Glutamatergic neuron (in vitro differentiated cells): ENCODE results near the gene C18orf32. TPM values are rescaled to one million over a fixed set of nuclear protein-coding genes. Genes with fewer than 3 reads are reported as not detected.

ENCODE experiments used
- DNase-seq: peaks from one replicate; pipeline ENCODE4 v3.0.0; 2022
- H3K27ac Mint-ChIP-seq: one replicate; pipeline ENCODE4 v1.8.0; 2020; ENCODE audit warnings: mild to moderate bottlenecking, mixed read lengths, inconsistent platforms; ENCODE audit not compliant: unreplicated experiment
- H3K27me3 Mint-ChIP-seq: one replicate; pipeline ENCODE4 v1.8.0; 2020; ENCODE audit warnings: mild to moderate bottlenecking, moderate library complexity, mixed read lengths, inconsistent platforms; ENCODE audit not compliant: unreplicated experiment
- H3K36me3 Mint-ChIP-seq: one replicate; pipeline ENCODE4 v1.8.0; 2020; ENCODE audit warnings: mild to moderate bottlenecking, mixed read lengths, inconsistent platforms; ENCODE audit not compliant: unreplicated experiment
- H3K4me1 Mint-ChIP-seq: one replicate; pipeline ENCODE4 v1.8.0; 2020; ENCODE audit warnings: mild to moderate bottlenecking, low read depth, mixed read lengths, inconsistent platforms; ENCODE audit not compliant: unreplicated experiment
- H3K4me3 Mint-ChIP-seq: one replicate; pipeline ENCODE4 v1.8.0; 2020; ENCODE audit warnings: mild to moderate bottlenecking, mixed read lengths, inconsistent platforms; ENCODE audit not compliant: unreplicated experiment
- H3K9me3 Mint-ChIP-seq: one replicate; pipeline ENCODE4 v1.8.0; 2020; ENCODE audit warnings: mild to moderate bottlenecking, moderate library complexity, mixed read lengths, inconsistent platforms; ENCODE audit not compliant: unreplicated experiment
- long read RNA-seq: library from polyadenylated mRNA; unstranded; transcript quantifications from one replicate; pipeline ENCODE4 v2.0.0, GENCODE V29; 2020; ENCODE audit not compliant: unreplicated experiment
- total RNA-seq: library from RNA; stranded (reverse); fragmentation: NEBNext Ultra II Directional; extraction: Animal tissue kit (Norgen Biotek cat#: 25700); gene quantifications from one replicate; pipeline ENCODE4 v1.2.1, GENCODE V29; 2021; ENCODE audit not compliant: unreplicated experiment
- TF ChIP-seq, protein P1 (sequence below): fragments of 200-600 bp; sonication (generic); IDR thresholded peaks from one replicate; pipeline ENCODE4 v1.5.0; 2021; ENCODE audit not compliant: partially characterized antibody, unreplicated experiment

C18orf32 gene
- 122 TPM for total RNA-seq
- long read RNA-seq, full-length matches to known transcripts = 183 of 191 reads
- long read RNA-seq, partial matches to known transcripts = 4 of 191 reads
- long read RNA-seq, other reads (novel, unspliced or antisense) = 4 of 191 reads

DNA sequence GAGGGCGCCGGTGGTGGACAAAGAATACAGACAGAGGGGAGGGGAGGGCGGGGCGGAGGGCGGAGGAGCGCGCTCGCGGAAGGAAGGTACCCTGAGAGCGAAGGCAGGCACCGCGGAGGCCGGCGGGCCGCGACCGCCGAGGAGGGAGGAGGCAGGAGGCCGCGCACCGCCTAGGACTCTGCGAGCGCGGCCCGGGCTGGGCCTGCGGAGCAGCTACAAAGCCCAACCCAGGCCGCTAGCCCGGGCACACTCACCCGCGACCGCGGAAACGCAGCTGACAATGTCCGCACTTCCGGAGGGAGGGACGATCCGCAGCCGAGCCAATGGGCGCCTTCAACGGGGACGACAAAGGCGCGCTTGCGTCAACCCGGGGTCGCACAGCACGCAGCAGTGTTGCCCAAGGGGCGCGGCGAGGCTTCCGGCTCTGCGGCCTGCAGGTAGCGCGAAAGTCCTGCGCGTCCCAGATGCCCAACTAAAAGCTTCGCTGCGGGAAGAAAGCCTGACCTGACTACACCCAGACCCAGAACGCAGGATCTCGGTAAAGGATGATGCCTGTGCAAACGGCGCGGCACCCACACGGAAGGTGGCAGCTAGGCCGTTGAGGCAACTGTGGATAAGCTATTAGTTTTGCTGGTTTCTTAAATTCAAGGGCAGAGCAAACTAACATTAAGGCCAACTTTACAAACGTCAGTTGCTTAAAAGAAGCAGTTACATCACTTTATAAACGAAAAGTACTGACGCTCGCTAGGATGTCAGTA is at the start of gene C18orf32:
Gene C18orf32 (minus strand): TSS at position 282 of the 758 bp plus-strand sequence. CDS start 3,486 bp downstream, outside the sequence.
- peaks cover 6% of the 10 kb centered on the region for H3K9me3 Mint-ChIP-seq
- peak; percentile 97 for DNase-seq
- H3K27ac Mint-ChIP-seq = peak within 1 kb of the TSS; percentile 99
- TF ChIP-seq, protein P1, sequence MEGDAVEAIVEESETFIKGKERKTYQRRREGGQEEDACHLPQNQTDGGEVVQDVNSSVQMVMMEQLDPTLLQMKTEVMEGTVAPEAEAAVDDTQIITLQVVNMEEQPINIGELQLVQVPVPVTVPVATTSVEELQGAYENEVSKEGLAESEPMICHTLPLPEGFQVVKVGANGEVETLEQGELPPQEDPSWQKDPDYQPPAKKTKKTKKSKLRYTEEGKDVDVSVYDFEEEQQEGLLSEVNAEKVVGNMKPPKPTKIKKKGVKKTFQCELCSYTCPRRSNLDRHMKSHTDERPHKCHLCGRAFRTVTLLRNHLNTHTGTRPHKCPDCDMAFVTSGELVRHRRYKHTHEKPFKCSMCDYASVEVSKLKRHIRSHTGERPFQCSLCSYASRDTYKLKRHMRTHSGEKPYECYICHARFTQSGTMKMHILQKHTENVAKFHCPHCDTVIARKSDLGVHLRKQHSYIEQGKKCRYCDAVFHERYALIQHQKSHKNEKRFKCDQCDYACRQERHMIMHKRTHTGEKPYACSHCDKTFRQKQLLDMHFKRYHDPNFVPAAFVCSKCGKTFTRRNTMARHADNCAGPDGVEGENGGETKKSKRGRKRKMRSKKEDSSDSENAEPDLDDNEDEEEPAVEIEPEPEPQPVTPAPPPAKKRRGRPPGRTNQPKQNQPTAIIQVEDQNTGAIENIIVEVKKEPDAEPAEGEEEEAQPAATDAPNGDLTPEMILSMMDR = no peak
- peaks cover 16% of the 10 kb centered on the region for H3K4me1 Mint-ChIP-seq
- peak within 1 kb of the TSS; percentile 95 for H3K4me3 Mint-ChIP-seq
- peaks cover 5% of the 10 kb centered on the region for H3K27me3 Mint-ChIP-seq
- no peaks in the 10 kb centered on the region for H3K36me3 Mint-ChIP-seq

DNA sequence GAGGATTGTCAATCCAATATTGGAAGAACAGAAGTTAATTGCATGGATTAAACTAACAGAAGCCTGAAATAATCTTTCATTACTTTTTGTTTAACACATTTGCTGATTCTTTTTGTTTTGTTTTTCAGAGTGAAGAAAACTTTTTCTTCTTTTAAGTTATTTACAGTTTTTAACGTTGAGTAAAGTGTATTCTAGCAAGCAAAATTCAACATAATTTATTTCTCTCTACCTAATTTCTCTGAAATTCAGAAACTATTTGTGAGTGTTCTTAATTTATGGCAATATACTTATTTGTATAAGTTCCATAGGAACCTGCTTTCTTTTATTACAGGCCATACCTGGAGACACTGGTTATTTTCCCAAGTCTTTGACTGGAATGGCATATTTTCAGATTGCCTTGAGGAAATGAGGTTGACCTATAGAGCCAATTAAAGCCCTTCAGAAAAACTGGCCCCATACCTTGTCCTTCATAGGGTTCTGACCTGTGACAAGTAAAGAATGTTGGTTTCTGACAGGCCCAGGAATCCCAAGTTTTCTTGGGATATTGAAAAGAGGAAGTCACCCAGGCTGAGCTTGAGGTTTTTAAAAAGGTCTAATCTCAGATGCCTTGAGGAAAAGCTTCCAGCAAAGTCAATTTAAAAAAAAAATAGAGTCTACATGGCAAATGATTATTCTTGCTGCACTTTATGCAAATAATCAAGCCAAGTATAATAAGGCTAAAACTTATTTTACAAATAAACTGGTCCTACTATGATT is 48.0 kb upstream of the C18orf32 start:
- TF ChIP-seq, protein P1 = no peak
- Mint-ChIP-seq H3K4me3 (no peak overlapping the region), H3K9me3 (peaks cover under 1% of the 10 kb centered on the region), H3K36me3 (peaks cover 5% of the 10 kb centered on the region), H3K27me3 (peaks cover 2% of the 10 kb centered on the region), H3K4me1 (no peaks in the 10 kb centered on the region), H3K27ac (no peak overlapping the region)
- DNase-seq = no peak

DNA sequence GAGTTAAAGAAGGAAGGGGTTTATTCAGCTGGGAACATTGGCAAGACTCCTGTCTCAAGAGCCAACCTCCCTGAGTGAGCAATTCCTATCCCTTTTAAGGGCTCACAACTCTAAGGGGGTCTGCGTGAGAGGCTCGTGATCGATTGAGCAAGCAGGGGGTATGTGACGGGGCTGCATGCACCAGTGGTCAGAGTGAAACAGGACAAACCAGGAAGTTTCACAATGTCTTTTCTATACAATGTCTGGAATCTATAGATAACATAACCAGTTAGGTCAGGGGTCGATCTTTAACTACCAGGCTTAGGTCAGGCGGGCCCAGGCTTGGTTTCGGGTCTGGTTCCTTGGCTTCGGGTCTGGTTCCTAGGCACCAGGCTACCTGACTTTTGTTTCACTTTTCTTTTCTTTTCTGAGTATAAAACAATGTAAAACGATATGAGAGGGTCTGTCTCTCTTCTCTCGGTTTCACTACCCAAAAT is 44.7 kb upstream of the C18orf32 start:
- TF ChIP-seq, protein P1 = no peak

DNA sequence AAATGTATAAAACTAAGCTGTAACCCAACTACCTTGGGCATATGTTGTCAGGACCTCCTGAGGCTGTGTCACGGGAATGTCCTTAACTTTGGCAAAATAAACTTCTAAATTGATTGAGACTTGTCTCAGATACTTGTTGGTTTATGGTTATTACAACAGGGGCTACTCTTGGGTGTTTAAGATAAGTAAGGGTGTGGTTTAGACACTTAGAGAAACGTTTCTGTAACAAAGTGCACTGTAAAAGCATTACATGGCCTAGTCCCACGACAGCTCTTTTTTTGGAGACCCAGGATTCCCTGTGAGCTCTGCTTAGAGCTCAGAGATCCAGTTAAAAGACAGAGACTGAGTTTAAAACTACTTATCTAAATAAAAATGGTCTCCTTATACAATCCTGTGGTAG is 42.6 kb upstream of the C18orf32 start:
- DNase-seq = no peak
- Mint-ChIP-seq H3K4me3 (no peak overlapping the region), H3K36me3 (no peaks in the 10 kb centered on the region), H3K27me3 (no peaks in the 10 kb centered on the region), H3K9me3 (peaks cover 2% of the 10 kb centered on the region), H3K4me1 (no peaks in the 10 kb centered on the region), H3K27ac (no peak overlapping the region)
- TF ChIP-seq, protein P1 = no peak

More for the DNA sequence above, 44.7 kb upstream of the C18orf32 start:
- Mint-ChIP-seq H3K9me3 (peaks cover 2% of the 10 kb centered on the region), H3K27me3 (peaks cover 2% of the 10 kb centered on the region), H3K36me3 (peaks cover 5% of the 10 kb centered on the region), H3K27ac (no peak overlapping the region), H3K4me1 (no peaks in the 10 kb centered on the region), H3K4me3 (no peak overlapping the region)
- no peak for DNase-seq
